GM12878 (cell line): ENCODE measurements around the gene CLEC12A. TPM values are rescaled to one million over a fixed set of nuclear protein-coding genes. Genes with fewer than 3 reads are reported as not detected.

ENCODE experiments used
- ATAC-seq: fragments of 200-7000 bp; cut with Tn5 transposase; 3 replicates; pipeline ENCODE4 v1.9.1; 2020; ENCODE audit warnings: mild to moderate bottlenecking, moderate library complexity
- BruUV-seq: library from RNA; stranded (reverse); fragments of 400-500 nt; replicated peaks from 2 replicates; lab custom pipeline; 2021; lab: Mats Ljungman, UMichigan
- CTCF ChIA-PET: fragments of 300-600 bp; sonication (Branson Sonifier 250); formaldehyde crosslinking; extraction: SDS; loops from one replicate; lab custom pipeline; 2021; ENCODE audit warnings: inconsistent platforms; lab: Yijun Ruan, JAX
- POLR2A ChIA-PET: fragments of 350-600 bp; formaldehyde crosslinking; extraction: SDS; loops from one replicate; lab custom pipeline; 2021; ENCODE audit warnings: inconsistent platforms; lab: Charles Lee
- RAD21 ChIA-PET: fragments of 300-600 bp; sonication (Branson Sonifier 250); formaldehyde crosslinking; loops from one replicate; lab custom pipeline; 2023; ENCODE audit warnings: antibody characterized with exemption; ENCODE audit not compliant: unreplicated experiment; lab: Charles Lee
- SMC1A ChIA-PET: fragments of 300-600 bp; sonication (Branson Sonifier 250); formaldehyde crosslinking; loops from one replicate; lab custom pipeline; 2023; ENCODE audit not compliant: unreplicated experiment, uncharacterized antibody; lab: Charles Lee
- DNase-seq: peaks from one replicate; pipeline ENCODE4 v3.0.0-alpha.2; 2011; ENCODE audit warnings: low read depth, low spot score
- FAIRE-seq: peaks from 3 replicates; lab custom pipeline; 2011; peaks lifted over from hg19 to GRCh38; lab: Jason Lieb, UNC
- H2AFZ ChIP-seq: 2 replicates; pipeline ENCODE4 v1.6.0; 2011; ENCODE audit warnings: low read depth, low read length, control low read depth; ENCODE audit not compliant: control insufficient read depth
- H3K27ac ChIP-seq: 2 replicates; pipeline ENCODE4 v1.5.1; 2011; ENCODE audit warnings: control low read depth; ENCODE audit not compliant: control insufficient read depth, insufficient read depth
- H3K27me3 ChIP-seq, 2 experiments: replicated peaks in 1 of 2; 2 replicates each; pipeline versions ENCODE4 v1.6.0 to v1.6.1; 2011; ENCODE audit warnings: low read length in 1 of 2; ENCODE audit not compliant: control insufficient read depth in 2 of 2, insufficient read depth in 2 of 2
- H3K36me3 ChIP-seq, 2 experiments: 2 replicates each; pipeline ENCODE4 v1.5.1; 2011; ENCODE audit warnings: low read length in 1 of 2; ENCODE audit not compliant: control insufficient read depth in 2 of 2, insufficient read depth in 2 of 2
- H3K4me1 ChIP-seq: 2 replicates; pipeline ENCODE4 v1.6.1; 2011; ENCODE audit warnings: mild to moderate bottlenecking, low read length, moderate library complexity, mixed read lengths; ENCODE audit not compliant: control insufficient read depth, insufficient read depth
- H3K4me2 ChIP-seq: 2 replicates; pipeline ENCODE4 v1.6.0; 2011; ENCODE audit warnings: control low read depth; ENCODE audit not compliant: control insufficient read depth, insufficient read depth
- H3K4me3 ChIP-seq: fragments of 200-600 bp; sonication (generic); 2 replicates; pipeline ENCODE4 v1.5.1; 2016
- H3K79me2 ChIP-seq: 2 replicates; pipeline ENCODE4 v1.6.0; 2011; ENCODE audit warnings: low read length; ENCODE audit not compliant: control insufficient read depth, insufficient read depth
- H3K9ac ChIP-seq: 2 replicates; pipeline ENCODE4 v1.8.0; 2011; ENCODE audit warnings: low read length, control low read depth, mixed read lengths; ENCODE audit not compliant: control insufficient read depth, insufficient read depth
- H3K9me3 ChIP-seq: replicated peaks from 3 replicates; pipeline ENCODE4 v1.5.1; 2011; ENCODE audit warnings: mild to moderate bottlenecking, low read length; ENCODE audit not compliant: control insufficient read depth, insufficient read depth
- H4K20me1 ChIP-seq: 2 replicates; pipeline ENCODE4 v1.6.0; 2011; ENCODE audit not compliant: control insufficient read depth, insufficient read depth
- PBX3 ChIP-seq: IDR thresholded peaks from 2 replicates; pipeline ENCODE4 v1.6.1; 2011; ENCODE audit warnings: mild to moderate bottlenecking, low read depth, low read length, moderate library complexity; ENCODE audit not compliant: insufficient replicate concordance
- WGBS: methylation state at CpG from one replicate; pipeline ENCODE4 v1.1.6; 2016; ENCODE audit warnings: low lambda C conversion rate; ENCODE audit not compliant: insufficient replicate concordance, insufficient coverage; ENCODE audit errors: missing lambda C conversion rate; 5-methylcytosine and 5-hydroxymethylcytosine counted together
- in situ Hi-C: fragments of 300-500 bp; cut with MboI; formaldehyde crosslinking; loops from 9 replicates; pipeline ENCODE4 v1.14.3; 2018; ENCODE audit warnings: mixed read lengths
- intact Hi-C: fragments of 100-400 bp; cut with micrococcal nuclease; formaldehyde crosslinking; loops from one replicate; pipeline ENCODE4 v1.14.2; 2022; ENCODE audit not compliant: unreplicated experiment
- polyA plus RNA-seq, 11 experiments: library from polyadenylated mRNA; depleted of rRNA in 4 of 11; unstranded in 6 of 11; stranded (reverse) in 5 of 11; fragments of >200 nt; fragmentation: Nextera tagmentation in 4 of 11; fragmentation: Illumina TruSeq in 1 of 11; extraction: Ambion mirVana in 4 of 11; extraction: Trizol in 1 of 11; gene quantifications; 1 replicate in 1 of 11; 2 replicates in 10 of 11; pipeline versions ENCODE4 v1.2.1 to v1.2.3, GENCODE V29; 2011 to 2016; ENCODE audit warnings: inconsistent platforms in 2 of 11, missing spikeins in 2 of 11, low read depth in 1 of 11
- total RNA-seq, 4 experiments: library from RNA; depleted of rRNA in 3 of 4; stranded (reverse); fragments of >200 nt in 3 of 4; fragmentation: Illumina TruSeq in 1 of 4; extraction: Trizol in 1 of 4; gene quantifications; 2 replicates each; pipeline versions ENCODE4 v1.2.1 to v1.2.3, GENCODE V29; 2013 to 2021
- TF ChIP-seq, protein P1 (sequence below): IDR thresholded peaks from 2 replicates; pipeline ENCODE4 v1.6.1; 2011; ENCODE audit warnings: borderline replicate concordance, low read depth, mild to moderate bottlenecking, moderate library complexity, low read length; ENCODE audit not compliant: insufficient read depth, poor library complexity, severe bottlenecking

Gene CLEC12A
- total and polyA plus RNA-seq, 10 of the 15 experiments (the other 5 are each of a cell fraction or from before 2014, with no cell fraction given): 0.07 to 0.21 TPM; not detected in 8

- no TSS peak for BruUV-seq
- no peak overlapping the region for H2AFZ ChIP-seq
- no peaks in the 10 kb centered on the region for H3K36me3 ChIP-seq
- POLR2A ChIA-PET: no interaction called here
- no peak for FAIRE-seq
- H3K27ac ChIP-seq: no peak overlapping the region
- no peaks in the 10 kb centered on the region for H3K9me3 ChIP-seq
- no peaks in the 10 kb centered on the region for H3K4me1 ChIP-seq
- TF ChIP-seq, protein P1, sequence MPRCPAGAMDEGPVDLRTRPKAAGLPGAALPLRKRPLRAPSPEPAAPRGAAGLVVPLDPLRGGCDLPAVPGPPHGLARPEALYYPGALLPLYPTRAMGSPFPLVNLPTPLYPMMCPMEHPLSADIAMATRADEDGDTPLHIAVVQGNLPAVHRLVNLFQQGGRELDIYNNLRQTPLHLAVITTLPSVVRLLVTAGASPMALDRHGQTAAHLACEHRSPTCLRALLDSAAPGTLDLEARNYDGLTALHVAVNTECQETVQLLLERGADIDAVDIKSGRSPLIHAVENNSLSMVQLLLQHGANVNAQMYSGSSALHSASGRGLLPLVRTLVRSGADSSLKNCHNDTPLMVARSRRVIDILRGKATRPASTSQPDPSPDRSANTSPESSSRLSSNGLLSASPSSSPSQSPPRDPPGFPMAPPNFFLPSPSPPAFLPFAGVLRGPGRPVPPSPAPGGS: peak; percentile 30
- TF ChIP-seq PBX3: no peak
- no peak overlapping the region for H3K9ac ChIP-seq
- H4K20me1 ChIP-seq: no peaks in the 10 kb centered on the region
- intact Hi-C loops: loop anchor here (1.0 kb wide), 1 partner anchor 177 kb away; no protein-coding TSS in a partner anchor
- ATAC-seq: no peak
- H3K79me2 ChIP-seq: no peaks in the 10 kb centered on the region
- CTCF ChIA-PET: interaction anchor here (0.8 to 5.1 kb wide), 5 partner anchors 13 to 180 kb away, joined by 3 to 97 read pairs (median 7); no protein-coding TSS in a partner anchor
- H3K4me2 ChIP-seq: no peak overlapping the region
- in situ Hi-C loops: loop anchor here (5.0 kb wide), 2 partner anchors 110 to 180 kb away; no protein-coding TSS in a partner anchor
- no peak for DNase-seq
- 41% methylated on average over 3 of the region's 3 CpGs for WGBS
- RAD21 ChIA-PET: interaction anchor here (2.1 kb wide), 1 partner anchor 176 kb away, joined by 8 read pairs; no protein-coding TSS in a partner anchor
- H3K4me3 ChIP-seq: no peak overlapping the region
- H3K27me3 ChIP-seq: no peaks in the 10 kb centered on the region
- SMC1A ChIA-PET: interaction anchor here (0.8 to 5.4 kb wide), 5 partner anchors 10 to 177 kb away, joined by 3 to 50 read pairs (median 3); no protein-coding TSS in a partner anchor
Observed at GRCh38 chr12:9926876-9927275, 44.3 kb upstream of the CLEC12A start.
